OCI-LY1 (cell line): Measurements from ENCODE around the gene DEFB128.

Experiments
- H2AFZ ChIP-seq: fragments of 200-600 bp; sonication (generic), shearing (Covaris generic); 2 replicates; pipeline ENCODE4 v1.6.0; 2014; ENCODE audit warnings: antibody characterized with exemption, mild to moderate bottlenecking, low read length
- H3F3A ChIP-seq: fragments of 200-600 bp; sonication (generic), shearing (Covaris generic); 2 replicates; pipeline ENCODE4 v1.6.0; 2014; ENCODE audit warnings: mild to moderate bottlenecking, antibody characterized with exemption, low read length, moderate library complexity; ENCODE audit not compliant: insufficient read depth
- H3K27ac ChIP-seq: fragments of 200-600 bp; sonication (generic); 2 replicates; pipeline ENCODE4 v1.5.1; 2014; ENCODE audit warnings: low read length, mixed run types, mild to moderate bottlenecking, low read depth; ENCODE audit not compliant: poor library complexity, severe bottlenecking
- H3K27me3 ChIP-seq: fragments of 200-600 bp; sonication (generic); 2 replicates; pipeline ENCODE4 v1.6.0; 2014; ENCODE audit warnings: antibody characterized with exemption, mild to moderate bottlenecking, low read length, moderate library complexity; ENCODE audit not compliant: insufficient read depth
- H3K36me3 ChIP-seq: fragments of 200-600 bp; sonication (generic); 2 replicates; pipeline ENCODE4 v1.6.1; 2014; ENCODE audit warnings: mild to moderate bottlenecking, antibody characterized with exemption, low read length, moderate library complexity, mixed read lengths; ENCODE audit not compliant: insufficient read depth
- H3K4me1 ChIP-seq: fragments of 200-600 bp; sonication (generic); 2 replicates; pipeline ENCODE4 v1.5.1; 2014; ENCODE audit warnings: mild to moderate bottlenecking, low read length, moderate library complexity; ENCODE audit not compliant: insufficient read depth, severe bottlenecking
- H3K4me2 ChIP-seq: fragments of 200-600 bp; sonication (generic), shearing (Covaris generic); 2 replicates; pipeline ENCODE4 v1.6.1; 2014; ENCODE audit warnings: low read length
- H3K4me3 ChIP-seq: fragments of 200-600 bp; sonication (generic); 2 replicates; pipeline ENCODE4 v1.5.1; 2014; ENCODE audit warnings: low read length, low read depth, mild to moderate bottlenecking, mixed read lengths; ENCODE audit not compliant: poor library complexity, severe bottlenecking
- H3K79me2 ChIP-seq: fragments of 200-600 bp; shearing (Covaris generic); 2 replicates; pipeline ENCODE4 v1.6.1; 2016; ENCODE audit warnings: mixed run types, low read length, mixed read lengths; ENCODE audit not compliant: insufficient read depth
- H3K9ac ChIP-seq: fragments of 200-600 bp; sonication (generic), shearing (Covaris generic); 2 replicates; pipeline ENCODE4 v1.6.1; 2014; ENCODE audit warnings: mild to moderate bottlenecking, low read length, mixed read lengths
- H3K9me2 ChIP-seq: fragments of 200-600 bp; sonication (generic), shearing (Covaris generic); 2 replicates; pipeline ENCODE4 v1.6.1; 2014; ENCODE audit warnings: low read depth, mild to moderate bottlenecking, low read length, mixed read lengths
- H3K9me3 ChIP-seq: fragments of 200-600 bp; shearing (Covaris generic); 2 replicates; pipeline ENCODE4 v1.6.1; 2014; ENCODE audit warnings: low read length, mixed read lengths
- H4K20me1 ChIP-seq: fragments of 200-600 bp; sonication (generic), shearing (Covaris generic); 2 replicates; pipeline ENCODE4 v1.6.0; 2016; ENCODE audit warnings: mild to moderate bottlenecking, low read length; ENCODE audit not compliant: insufficient read depth
- EZH2 ChIP-seq: fragments of 200-600 bp; sonication (generic), shearing (Covaris generic); IDR thresholded peaks from 2 replicates; pipeline ENCODE4 v1.8.0; 2017; ENCODE audit warnings: borderline replicate concordance, mixed run types, mild to moderate bottlenecking, antibody characterized with exemption, low read length, moderate library complexity, mixed read lengths
- TF ChIP-seq, protein P1 (sequence below): fragments of 200-600 bp; sonication (generic), shearing (Covaris generic); IDR thresholded peaks from 2 replicates; pipeline ENCODE4 v1.5.1; 2017; ENCODE audit warnings: mild to moderate bottlenecking, antibody characterized with exemption, low read length, moderate library complexity, mixed read lengths

The DEFB128 gene

DNA sequence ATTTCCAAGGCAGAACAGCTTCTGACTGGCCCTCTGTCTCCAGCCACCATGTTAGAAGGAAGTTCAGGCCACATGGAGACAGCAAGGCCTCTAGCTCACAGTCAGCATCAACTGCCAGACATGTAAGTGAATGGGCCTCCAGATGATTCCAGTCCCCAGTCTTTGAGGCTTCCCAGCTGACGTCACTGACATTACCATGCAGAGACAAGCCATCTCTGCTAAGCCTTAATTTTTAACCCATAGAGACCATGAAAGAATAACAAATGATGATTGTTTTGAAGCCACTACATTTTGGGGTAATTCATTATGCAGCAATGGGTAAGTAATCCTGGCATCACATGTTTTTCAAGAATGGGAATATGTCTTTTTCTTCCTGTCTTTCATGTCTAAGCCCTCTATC, 26.3 kb upstream of the DEFB128 start:
- Histone ChIP-seq H3K4me2 (no peak overlapping the region), H3K4me3 (no peak overlapping the region), H3K27ac (no peak overlapping the region), H3F3A (no peaks in the 10 kb centered on the region), H3K9ac (no peak overlapping the region), H2AFZ (no peak overlapping the region), H3K4me1 (no peaks in the 10 kb centered on the region), H3K9me2 (no peaks in the 10 kb centered on the region), H3K79me2 (no peaks in the 10 kb centered on the region), H3K27me3 (no peaks in the 10 kb centered on the region), H4K20me1 (no peaks in the 10 kb centered on the region), H3K36me3 (no peaks in the 10 kb centered on the region), H3K9me3 (no peaks in the 10 kb centered on the region)
- TF ChIP-seq, protein P1, sequence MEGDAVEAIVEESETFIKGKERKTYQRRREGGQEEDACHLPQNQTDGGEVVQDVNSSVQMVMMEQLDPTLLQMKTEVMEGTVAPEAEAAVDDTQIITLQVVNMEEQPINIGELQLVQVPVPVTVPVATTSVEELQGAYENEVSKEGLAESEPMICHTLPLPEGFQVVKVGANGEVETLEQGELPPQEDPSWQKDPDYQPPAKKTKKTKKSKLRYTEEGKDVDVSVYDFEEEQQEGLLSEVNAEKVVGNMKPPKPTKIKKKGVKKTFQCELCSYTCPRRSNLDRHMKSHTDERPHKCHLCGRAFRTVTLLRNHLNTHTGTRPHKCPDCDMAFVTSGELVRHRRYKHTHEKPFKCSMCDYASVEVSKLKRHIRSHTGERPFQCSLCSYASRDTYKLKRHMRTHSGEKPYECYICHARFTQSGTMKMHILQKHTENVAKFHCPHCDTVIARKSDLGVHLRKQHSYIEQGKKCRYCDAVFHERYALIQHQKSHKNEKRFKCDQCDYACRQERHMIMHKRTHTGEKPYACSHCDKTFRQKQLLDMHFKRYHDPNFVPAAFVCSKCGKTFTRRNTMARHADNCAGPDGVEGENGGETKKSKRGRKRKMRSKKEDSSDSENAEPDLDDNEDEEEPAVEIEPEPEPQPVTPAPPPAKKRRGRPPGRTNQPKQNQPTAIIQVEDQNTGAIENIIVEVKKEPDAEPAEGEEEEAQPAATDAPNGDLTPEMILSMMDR, result no peak
- no peak for TF ChIP-seq EZH2

DNA sequence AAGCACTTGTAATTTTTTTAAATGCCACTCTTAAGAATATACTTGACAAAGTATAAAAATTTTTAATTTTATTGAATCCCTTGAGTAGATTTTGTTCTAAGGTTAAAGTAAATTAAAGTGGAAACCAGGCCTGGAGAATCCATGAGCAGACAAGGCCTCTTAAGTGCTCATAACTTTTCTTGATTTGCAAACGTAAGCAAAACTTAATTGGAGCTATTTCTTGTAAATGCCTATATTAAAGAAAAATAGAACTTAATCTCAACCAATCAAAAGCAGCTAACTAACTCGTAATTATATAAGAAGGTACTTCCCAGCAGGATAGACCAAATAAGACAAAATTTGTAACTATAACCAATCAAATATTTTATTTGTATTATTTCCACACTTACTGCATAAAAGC, 24.9 kb upstream of the DEFB128 start:
- H3K36me3 ChIP-seq, result no peaks in the 10 kb centered on the region
- H3K4me1 ChIP-seq, result no peaks in the 10 kb centered on the region
- H4K20me1 ChIP-seq, result no peaks in the 10 kb centered on the region
- H3K27ac ChIP-seq, result no peak overlapping the region
- no peak overlapping the region for H3K4me3 ChIP-seq
- no peak overlapping the region for H3K9ac ChIP-seq
- no peak for TF ChIP-seq EZH2
- TF ChIP-seq, protein P1, result no peak
- H3K9me2 ChIP-seq, result no peaks in the 10 kb centered on the region
- H3K27me3 ChIP-seq, result no peaks in the 10 kb centered on the region
- no peak overlapping the region for H2AFZ ChIP-seq
- no peaks in the 10 kb centered on the region for H3F3A ChIP-seq
- no peaks in the 10 kb centered on the region for H3K79me2 ChIP-seq
- H3K9me3 ChIP-seq, result no peaks in the 10 kb centered on the region
- no peak overlapping the region for H3K4me2 ChIP-seq

DNA sequence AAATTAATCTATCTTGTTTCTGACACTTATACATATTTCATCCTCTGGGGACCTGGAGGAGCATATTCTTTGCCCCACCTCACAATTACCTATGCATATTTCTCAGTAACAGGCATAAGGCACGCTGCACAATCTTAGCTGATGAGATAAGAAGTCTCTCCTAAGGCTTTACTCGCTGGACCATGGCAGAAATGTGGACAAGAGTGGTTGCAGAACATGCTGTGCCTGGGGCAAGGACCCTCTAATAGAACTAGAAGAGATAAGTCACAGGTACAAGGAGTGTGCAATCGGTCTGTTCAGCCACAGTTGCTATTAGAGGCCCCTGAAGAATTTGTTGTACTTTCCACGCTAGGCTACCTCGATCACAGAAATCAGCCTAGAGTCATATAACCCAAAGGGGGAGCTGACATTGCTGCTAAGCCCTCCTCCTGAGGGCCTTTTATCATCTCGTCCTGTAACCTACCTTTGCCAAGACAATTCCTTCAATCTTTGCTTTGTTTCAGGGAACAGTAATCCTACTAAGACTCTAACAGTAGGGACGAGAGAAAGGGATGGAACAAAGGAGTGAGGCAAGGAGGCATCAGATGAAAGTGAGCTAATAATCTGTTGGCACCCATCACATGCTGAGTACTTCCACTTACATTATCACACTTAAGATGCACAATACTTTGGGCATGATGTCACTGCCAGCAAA, 21.4 kb upstream of the DEFB128 start:
- H3K9me2 ChIP-seq, result no peaks in the 10 kb centered on the region
- H3K79me2 ChIP-seq, result no peaks in the 10 kb centered on the region
- H3K4me3 ChIP-seq, result no peak overlapping the region
- H3K4me2 ChIP-seq, result no peak overlapping the region
- TF ChIP-seq, protein P1, result no peak
- no peak for TF ChIP-seq EZH2
- H4K20me1 ChIP-seq, result no peaks in the 10 kb centered on the region
- no peaks in the 10 kb centered on the region for H3K4me1 ChIP-seq
- no peaks in the 10 kb centered on the region for H3F3A ChIP-seq
- H3K9ac ChIP-seq, result no peak overlapping the region
- no peaks in the 10 kb centered on the region for H3K36me3 ChIP-seq
- H2AFZ ChIP-seq, result no peak overlapping the region
- H3K9me3 ChIP-seq, result no peaks in the 10 kb centered on the region
- H3K27me3 ChIP-seq, result no peaks in the 10 kb centered on the region
- H3K27ac ChIP-seq, result no peak overlapping the region
